ENCODE results near the gene CXADR.

DNA sequence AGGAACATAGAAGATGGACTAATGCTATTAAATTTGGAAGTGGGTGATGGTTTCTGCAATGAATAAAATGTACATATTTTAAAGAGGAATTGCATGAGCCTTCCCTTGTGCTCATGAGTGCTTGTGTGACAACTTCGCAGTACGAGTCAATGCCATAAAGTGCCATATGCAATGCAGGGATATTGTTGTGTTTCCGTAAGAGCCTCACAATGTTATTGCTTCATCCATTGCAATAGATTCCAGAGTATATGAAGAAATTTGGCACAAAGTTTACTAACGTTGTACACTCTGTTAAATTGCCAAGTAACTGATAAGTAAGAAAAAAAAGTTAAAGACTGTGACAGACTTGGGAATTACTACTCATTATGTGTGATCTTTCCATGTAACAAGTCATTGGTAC is 77.6 kb downstream of the CXADR start:
- TF ChIP-seq POLR2A (IDR thresholded peaks at IDR 0.05): no peak
- TF ChIP-seq, protein P1, sequence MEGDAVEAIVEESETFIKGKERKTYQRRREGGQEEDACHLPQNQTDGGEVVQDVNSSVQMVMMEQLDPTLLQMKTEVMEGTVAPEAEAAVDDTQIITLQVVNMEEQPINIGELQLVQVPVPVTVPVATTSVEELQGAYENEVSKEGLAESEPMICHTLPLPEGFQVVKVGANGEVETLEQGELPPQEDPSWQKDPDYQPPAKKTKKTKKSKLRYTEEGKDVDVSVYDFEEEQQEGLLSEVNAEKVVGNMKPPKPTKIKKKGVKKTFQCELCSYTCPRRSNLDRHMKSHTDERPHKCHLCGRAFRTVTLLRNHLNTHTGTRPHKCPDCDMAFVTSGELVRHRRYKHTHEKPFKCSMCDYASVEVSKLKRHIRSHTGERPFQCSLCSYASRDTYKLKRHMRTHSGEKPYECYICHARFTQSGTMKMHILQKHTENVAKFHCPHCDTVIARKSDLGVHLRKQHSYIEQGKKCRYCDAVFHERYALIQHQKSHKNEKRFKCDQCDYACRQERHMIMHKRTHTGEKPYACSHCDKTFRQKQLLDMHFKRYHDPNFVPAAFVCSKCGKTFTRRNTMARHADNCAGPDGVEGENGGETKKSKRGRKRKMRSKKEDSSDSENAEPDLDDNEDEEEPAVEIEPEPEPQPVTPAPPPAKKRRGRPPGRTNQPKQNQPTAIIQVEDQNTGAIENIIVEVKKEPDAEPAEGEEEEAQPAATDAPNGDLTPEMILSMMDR (IDR thresholded peaks at IDR 0.05): no peak
